ENCODE measurements around the gene THSD4. TPM values are rescaled to one million over a fixed set of nuclear protein-coding genes. Genes with fewer than 3 reads are reported as not detected.

THSD4 gene
- total and polyA plus RNA-seq, 2 of the 8 experiments (the other 6 are each of a cell fraction or from before 2014, with no cell fraction given) = 2.5 to 6.2 TPM

- peak; percentile 45 to 76 for TF ChIP-seq RAD21 (IDR thresholded peaks at IDR 0.05 in 1 of 2, conservative IDR thresholded peaks at IDR 0.05 in 1 of 2; ENCODE audit: low read depth in 2 of 2, low read length in 2 of 2)
- no peak for TF ChIP-seq ZNF274 (IDR thresholded peaks at IDR 0.05; ENCODE audit: borderline replicate concordance, extremely low read depth, low read length)
- TF ChIP-seq CREB1 (IDR thresholded peaks at IDR 0.05) = 0 out of 2 replicates have a peak, but pooled peaks have one; percentile 27
- TF ChIP-seq SIRT6 (IDR thresholded peaks at IDR 0.05; ENCODE audit: low read length) = no peak
- TF ChIP-seq ASH2L (IDR thresholded peaks at IDR 0.05; ENCODE audit: low read length) = peak; percentile 80
- TF ChIP-seq CHD1 (IDR thresholded peaks at IDR 0.05; ENCODE audit: low read depth, low read length) = no peak
- TF ChIP-seq RNF2 (IDR thresholded peaks at IDR 0.05; ENCODE audit: borderline replicate concordance, low read depth, low read length, missing control alignments, poor library complexity, severe bottlenecking) = no peak
- no peak for TF ChIP-seq SP2 (IDR thresholded peaks at IDR 0.05; ENCODE audit: low read length)
- no peak for TF ChIP-seq CEBPB (IDR thresholded peaks at IDR 0.05; ENCODE audit: low read depth, low read length)
- TF ChIP-seq TCF12 (IDR thresholded peaks at IDR 0.05; ENCODE audit: low read depth, low read length) = no peak
- no peak for TF ChIP-seq HDAC6 (IDR thresholded peaks at IDR 0.05; ENCODE audit: low read depth, low read length)
- peak; percentile 60 for TF ChIP-seq TEAD4 (IDR thresholded peaks at IDR 0.05; ENCODE audit: low read depth, low read length)
- TF ChIP-seq CTBP2 (IDR thresholded peaks at IDR 0.05; ENCODE audit: borderline replicate concordance, insufficient read depth, insufficient read length, low read length) = no peak
- TF ChIP-seq MAFK (IDR thresholded peaks at IDR 0.05; ENCODE audit: low read depth, low read length) = no peak
- TF ChIP-seq NANOG (IDR thresholded peaks at IDR 0.05; ENCODE audit: insufficient read depth, low read depth, low read length, poor library complexity, severe bottlenecking) = no peak
- TF ChIP-seq SUZ12 (IDR thresholded peaks at IDR 0.05; ENCODE audit: low read length) = no peak
- peak in 1 of 2 experiments; percentile 59; a peak in 1 of 4 replicates for TF ChIP-seq SIN3A (conservative IDR thresholded peaks at IDR 0.05 in 1 of 2, IDR thresholded peaks at IDR 0.05 in 1 of 2; ENCODE audit: low read depth in 1 of 2, low read length in 2 of 2)
- peak; percentile 96 for TF ChIP-seq RXRA (IDR thresholded peaks at IDR 0.05; ENCODE audit: insufficient read depth, low read depth, low read length)
- TF ChIP-seq SP1 (IDR thresholded peaks at IDR 0.05; ENCODE audit: low read depth, low read length) = no peak
- no peak for TF ChIP-seq GTF2F1 (IDR thresholded peaks at IDR 0.05; ENCODE audit: borderline replicate concordance, low read depth, low read length)
- TF ChIP-seq USF2 (IDR thresholded peaks at IDR 0.05; ENCODE audit: low read length) = no peak
- TF ChIP-seq, protein P1, sequence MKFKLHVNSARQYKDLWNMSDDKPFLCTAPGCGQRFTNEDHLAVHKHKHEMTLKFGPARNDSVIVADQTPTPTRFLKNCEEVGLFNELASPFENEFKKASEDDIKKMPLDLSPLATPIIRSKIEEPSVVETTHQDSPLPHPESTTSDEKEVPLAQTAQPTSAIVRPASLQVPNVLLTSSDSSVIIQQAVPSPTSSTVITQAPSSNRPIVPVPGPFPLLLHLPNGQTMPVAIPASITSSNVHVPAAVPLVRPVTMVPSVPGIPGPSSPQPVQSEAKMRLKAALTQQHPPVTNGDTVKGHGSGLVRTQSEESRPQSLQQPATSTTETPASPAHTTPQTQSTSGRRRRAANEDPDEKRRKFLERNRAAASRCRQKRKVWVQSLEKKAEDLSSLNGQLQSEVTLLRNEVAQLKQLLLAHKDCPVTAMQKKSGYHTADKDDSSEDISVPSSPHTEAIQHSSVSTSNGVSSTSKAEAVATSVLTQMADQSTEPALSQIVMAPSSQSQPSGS (IDR thresholded peaks at IDR 0.05; ENCODE audit: low read length) = no peak
These were observed at the start of gene THSD4 (continued) for GRCh38 chr15:71114887-71115566.

Measured in H1 (cell line).